WTC11 (cell line): ENCODE results near the gene GGA2. TPM values are rescaled to one million over a fixed set of nuclear protein-coding genes. Genes with fewer than 3 reads are reported as not detected.

Experiments
- ATAC-seq: fragments of 200-7000 bp; cut with Tn5 transposase; 2 replicates; pipeline ENCODE4 v1.10.0; 2021; ENCODE audit warnings: mild to moderate bottlenecking, moderate library complexity
- CTCF ChIA-PET: fragments of 300-600 bp; sonication (Branson Sonifier 250); formaldehyde crosslinking; loops from one replicate; lab custom pipeline; 2021; ENCODE audit warnings: antibody characterized with exemption; lab: Charles Lee
- POLR2A ChIA-PET: fragments of 350-600 bp; sonication (Branson Sonifier 250); formaldehyde crosslinking; loops from one replicate; lab custom pipeline; 2021; ENCODE audit warnings: antibody characterized with exemption; lab: Charles Lee
- DNase-seq: peaks from one replicate; pipeline ENCODE4 v3.0.0; 2021; ENCODE audit warnings: low spot score
- H3K27ac Mint-ChIP-seq: 2 replicates; pipeline ENCODE4 v1.8.0; 2021; ENCODE audit warnings: mixed read lengths
- H3K27me3 Mint-ChIP-seq: 2 replicates; pipeline ENCODE4 v1.8.0; 2021; ENCODE audit warnings: low read depth, mild to moderate bottlenecking, moderate library complexity, mixed read lengths
- H3K36me3 Mint-ChIP-seq: 2 replicates; pipeline ENCODE4 v1.8.0; 2021; ENCODE audit warnings: mixed read lengths
- H3K4me1 Mint-ChIP-seq: 2 replicates; pipeline ENCODE4 v1.8.0; 2022; ENCODE audit warnings: mixed read lengths
- H3K4me3 Mint-ChIP-seq: 2 replicates; pipeline ENCODE4 v1.8.0; 2021; ENCODE audit warnings: mild to moderate bottlenecking, moderate library complexity, mixed read lengths
- H3K9me3 Mint-ChIP-seq: 2 replicates; pipeline ENCODE4 v1.8.0; 2021; ENCODE audit warnings: mixed read lengths
- AFF4 ChIP-seq: sonication (generic); formaldehyde crosslinking; IDR thresholded peaks from 2 replicates; pipeline ENCODE4 v1.8.1; 2023; ENCODE audit warnings: mild to moderate bottlenecking, missing genetic modification reagents, borderline replicate concordance
- ATF2 ChIP-seq: sonication (generic); formaldehyde crosslinking; IDR thresholded peaks from 2 replicates; pipeline ENCODE4 v1.8.1; 2022; ENCODE audit warnings: low read depth, missing genetic modification reagents, borderline replicate concordance
- E2F1 ChIP-seq: sonication (generic); formaldehyde crosslinking; IDR thresholded peaks from 2 replicates; pipeline ENCODE4 v1.8.0; 2022; ENCODE audit warnings: mild to moderate bottlenecking, missing genetic modification reagents
- E2F5 ChIP-seq: sonication (generic); formaldehyde crosslinking; IDR thresholded peaks from 2 replicates; pipeline ENCODE4 v1.8.1; 2022; ENCODE audit warnings: mild to moderate bottlenecking, moderate library complexity, missing genetic modification reagents
- ESRRA ChIP-seq: sonication (generic); formaldehyde crosslinking; IDR thresholded peaks from 2 replicates; pipeline ENCODE4 v1.8.1; 2022; ENCODE audit warnings: mild to moderate bottlenecking, missing genetic modification reagents, borderline replicate concordance
- GABPB1 ChIP-seq: sonication (generic); formaldehyde crosslinking; IDR thresholded peaks from 2 replicates; pipeline ENCODE4 v1.8.1; 2023; ENCODE audit warnings: mild to moderate bottlenecking, missing genetic modification reagents
- IRF1 ChIP-seq: sonication (generic); formaldehyde crosslinking; IDR thresholded peaks from 2 replicates; pipeline ENCODE4 v1.8.0; 2023; ENCODE audit warnings: missing genetic modification reagents
- MXD4 ChIP-seq: fragments of 250-450 bp; sonication (Bioruptor Pico); IDR thresholded peaks from 2 replicates; pipeline ENCODE4 v1.8.0; 2021; ENCODE audit warnings: mild to moderate bottlenecking, moderate library complexity, borderline replicate concordance
- OVOL2 ChIP-seq: fragments of 250-450 bp; sonication (Bioruptor Pico); IDR thresholded peaks from 2 replicates; pipeline ENCODE4 v1.9.0; 2021; ENCODE audit warnings: mild to moderate bottlenecking, borderline replicate concordance
- PREB ChIP-seq: sonication (generic); formaldehyde crosslinking; IDR thresholded peaks from 2 replicates; pipeline ENCODE4 v1.8.1; 2022; ENCODE audit warnings: mild to moderate bottlenecking, missing genetic modification reagents, moderate library complexity, borderline replicate concordance
- RELA ChIP-seq: sonication (generic); formaldehyde crosslinking; IDR thresholded peaks from 2 replicates; pipeline ENCODE4 v1.8.1; 2022; ENCODE audit warnings: missing genetic modification reagents, mild to moderate bottlenecking, borderline replicate concordance
- TCF7 ChIP-seq: sonication (generic); formaldehyde crosslinking; IDR thresholded peaks from 2 replicates; pipeline ENCODE4 v1.8.0; 2022; ENCODE audit warnings: mild to moderate bottlenecking, low read depth, missing genetic modification reagents, moderate library complexity
- TEAD1 ChIP-seq: sonication (generic); formaldehyde crosslinking; IDR thresholded peaks from 2 replicates; pipeline ENCODE4 v1.8.0; 2022; ENCODE audit warnings: mild to moderate bottlenecking, missing genetic modification reagents
- ZNF138 ChIP-seq: sonication (generic); formaldehyde crosslinking; conservative IDR thresholded peaks from 2 replicates; pipeline ENCODE4 v1.8.1; 2022; ENCODE audit warnings: mild to moderate bottlenecking, moderate library complexity, missing genetic modification reagents
- ZNF219 ChIP-seq: sonication (generic); formaldehyde crosslinking; IDR thresholded peaks from 2 replicates; pipeline ENCODE4 v1.8.0; 2023; ENCODE audit warnings: missing genetic modification reagents, mild to moderate bottlenecking, borderline replicate concordance
- ZNF396 ChIP-seq: fragments of 250-450 bp; sonication (Bioruptor Pico); IDR thresholded peaks from 2 replicates; pipeline ENCODE4 v1.8.0; 2021; ENCODE audit warnings: mild to moderate bottlenecking, moderate library complexity, borderline replicate concordance
- ZNF416 ChIP-seq: fragments of 250-450 bp; sonication (Bioruptor Pico); IDR thresholded peaks from 2 replicates; pipeline ENCODE4 v1.9.0; 2021; ENCODE audit warnings: mild to moderate bottlenecking, inconsistent platforms
- total RNA-seq: library from RNA; stranded (reverse); gene quantifications from 3 replicates; pipeline ENCODE4 v1.2.3, GENCODE V29; 2021
- TF ChIP-seq, protein P1 (sequence below): sonication (generic); formaldehyde crosslinking; conservative IDR thresholded peaks from 2 replicates; pipeline ENCODE4 v1.8.1; 2022; ENCODE audit warnings: mild to moderate bottlenecking, missing genetic modification reagents
- TF ChIP-seq, protein P2 (sequence below): sonication (generic); formaldehyde crosslinking; IDR thresholded peaks from 2 replicates; pipeline ENCODE4 v1.8.1; 2023; ENCODE audit warnings: mild to moderate bottlenecking, missing genetic modification reagents, moderate library complexity
- TF ChIP-seq, protein P3 (sequence below): sonication (generic); formaldehyde crosslinking; IDR thresholded peaks from 2 replicates; pipeline ENCODE4 v1.8.0; 2022; ENCODE audit warnings: mild to moderate bottlenecking, missing genetic modification reagents
- TF ChIP-seq, protein P4 (sequence below): fragments of 250-450 bp; sonication (Bioruptor Pico); IDR thresholded peaks from 2 replicates; pipeline ENCODE4 v1.9.0; 2021; ENCODE audit warnings: moderate library complexity, mild to moderate bottlenecking, inconsistent platforms, borderline replicate concordance

Gene GGA2
- total RNA-seq, 1 experiment from 2014 or later = 107 TPM

- no peaks in the 10 kb centered on the region for H3K4me1 Mint-ChIP-seq
- TF ChIP-seq ZNF396 (CRISPR knock-in tag) (no peak), TEAD1 (CRISPR knock-in tag) (no peak), ESRRA (no peak), ATF2 (CRISPR knock-in tag) (no peak), E2F1 (no peak), RELA (no peak), PREB (CRISPR knock-in tag) (no peak), E2F5 (CRISPR knock-in tag) (no peak), IRF1 (CRISPR knock-in tag) (no peak), GABPB1 (no peak), ZNF416 (CRISPR knock-in tag) (no peak), TCF7 (no peak), MXD4 (CRISPR knock-in tag) (no peak)
- TF ChIP-seq, protein P1, sequence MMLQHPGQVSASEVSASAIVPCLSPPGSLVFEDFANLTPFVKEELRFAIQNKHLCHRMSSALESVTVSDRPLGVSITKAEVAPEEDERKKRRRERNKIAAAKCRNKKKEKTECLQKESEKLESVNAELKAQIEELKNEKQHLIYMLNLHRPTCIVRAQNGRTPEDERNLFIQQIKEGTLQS (CRISPR knock-in tag) = no peak
- TF ChIP-seq, protein P2, sequence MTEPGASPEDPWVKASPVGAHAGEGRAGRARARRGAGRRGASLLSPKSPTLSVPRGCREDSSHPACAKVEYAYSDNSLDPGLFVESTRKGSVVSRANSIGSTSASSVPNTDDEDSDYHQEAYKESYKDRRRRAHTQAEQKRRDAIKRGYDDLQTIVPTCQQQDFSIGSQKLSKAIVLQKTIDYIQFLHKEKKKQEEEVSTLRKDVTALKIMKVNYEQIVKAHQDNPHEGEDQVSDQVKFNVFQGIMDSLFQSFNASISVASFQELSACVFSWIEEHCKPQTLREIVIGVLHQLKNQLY (CRISPR knock-in tag) = no peak
- TF ChIP-seq, protein P3, sequence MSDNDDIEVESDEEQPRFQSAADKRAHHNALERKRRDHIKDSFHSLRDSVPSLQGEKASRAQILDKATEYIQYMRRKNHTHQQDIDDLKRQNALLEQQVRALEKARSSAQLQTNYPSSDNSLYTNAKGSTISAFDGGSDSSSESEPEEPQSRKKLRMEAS (CRISPR knock-in tag) = no peak
- H3K27ac Mint-ChIP-seq = no peak overlapping the region
- DNase-seq = no peak
- no peaks in the 10 kb centered on the region for H3K9me3 Mint-ChIP-seq
- H3K27me3 Mint-ChIP-seq = no peaks in the 10 kb centered on the region
- CTCF ChIA-PET = interaction anchor here (1.2 to 1.5 kb wide), 2 partner anchors 25 to 67 kb away, joined by 3 to 4 read pairs; partner anchors contain the start of gene NDUFAB1
- no peak overlapping the region for H3K4me3 Mint-ChIP-seq
- peaks cover 68% of the 10 kb centered on the region for H3K36me3 Mint-ChIP-seq
- ATAC-seq = no peak
- POLR2A ChIA-PET = no interaction called here
These were observed 19.8 kb upstream of the GGA2 start for GRCh38 chr16:23530062-23530461.

- ATAC-seq (no peak), DNase-seq (no peak)
- Mint-ChIP-seq H3K27ac (no peak overlapping the region), H3K9me3 (no peaks in the 10 kb centered on the region), H3K36me3 (peaks cover 69% of the 10 kb centered on the region), H3K27me3 (no peaks in the 10 kb centered on the region), H3K4me1 (no peaks in the 10 kb centered on the region), H3K4me3 (no peak overlapping the region)
- CTCF ChIA-PET = interaction anchor here (1.2 to 1.5 kb wide), 2 partner anchors 24 to 68 kb away, joined by 3 to 4 read pairs; partner anchors contain the start of gene NDUFAB1
- POLR2A ChIA-PET = no interaction called here
- TF ChIP-seq IRF1 (CRISPR knock-in tag) = no peak
- TF ChIP-seq, protein P4, sequence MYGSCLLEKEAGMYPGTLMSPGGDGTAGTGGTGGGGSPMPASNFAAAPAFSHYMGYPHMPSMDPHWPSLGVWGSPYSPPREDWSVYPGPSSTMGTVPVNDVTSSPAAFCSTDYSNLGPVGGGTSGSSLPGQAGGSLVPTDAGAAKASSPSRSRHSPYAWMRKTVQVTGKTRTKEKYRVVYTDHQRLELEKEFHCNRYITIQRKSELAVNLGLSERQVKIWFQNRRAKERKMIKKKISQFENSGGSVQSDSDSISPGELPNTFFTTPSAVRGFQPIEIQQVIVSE = no peak
- no peak for TF ChIP-seq ZNF219 (CRISPR knock-in tag)
- no peak for TF ChIP-seq OVOL2
- TF ChIP-seq RELA = no peak
- TF ChIP-seq AFF4 = no peak
- TF ChIP-seq ZNF138 (CRISPR knock-in tag) = no peak
These were observed 18.5 kb upstream of the GGA2 start for GRCh38 chr16:23528644-23529310.
